ENCODE data around the gene METTL8.

Gene METTL8

DNA sequence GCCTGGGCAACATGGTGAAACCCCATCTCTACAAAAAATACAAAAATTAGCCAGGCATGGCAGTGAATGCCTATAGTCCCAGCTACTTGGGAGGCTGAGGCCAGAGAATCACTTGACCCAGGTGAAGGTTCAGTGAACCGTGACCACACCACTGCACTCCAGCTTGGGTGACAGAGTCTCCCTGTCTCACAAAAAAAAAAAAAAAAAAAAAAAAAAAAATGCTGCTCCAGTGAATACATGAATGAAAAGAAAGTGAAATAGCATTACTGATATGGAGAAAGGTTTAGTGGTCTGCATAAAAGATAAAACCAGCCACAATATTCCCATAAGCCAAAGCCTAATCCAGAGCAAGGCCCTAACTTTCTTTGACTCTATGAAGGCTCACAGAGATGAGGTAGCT, 44.5 kb downstream of the METTL8 start:
- Histone ChIP-seq H3K36me3 (ENCODE audit: insufficient read depth, low read length) (0 out of 2 replicates have a peak, but pooled peaks cover 3% of the 10 kb centered on the region), H3K27ac (ENCODE audit: low read length) (no peak overlapping the region), H4K20me1 (ENCODE audit: insufficient read depth, low read length) (no peaks in the 10 kb centered on the region; the same call in 1 of the 2 replicates), H3K4me3 (ENCODE audit: low read depth in 1 of 2, low read length in 2 of 2) (no peak overlapping the region), H3K9me3 (ENCODE audit: insufficient read depth, low read length, severe bottlenecking) (no peaks in the 10 kb centered on the region), H2AFZ (ENCODE audit: low read depth, low read length) (no peak overlapping the region), H3K79me2 (ENCODE audit: insufficient read depth, low read length) (no peaks in the 10 kb centered on the region), H3K27me3 (ENCODE audit: insufficient read depth, low read length, poor library complexity) (no peaks in the 10 kb centered on the region), H3K4me1 (ENCODE audit: insufficient read depth, low read length) (no peaks in the 10 kb centered on the region), H3K4me2 (ENCODE audit: insufficient read depth, low read length) (no peak overlapping the region), H3K9ac (ENCODE audit: low read depth, low read length) (no peak overlapping the region)
- DNase-seq (no peak), ATAC-seq (ENCODE audit: insufficient read depth, low read depth) (no peak)
- TF ChIP-seq CTCF (IDR thresholded peaks at IDR 0.05; ENCODE audit: borderline replicate concordance, extremely low read depth, low read length, poor library complexity, severe bottlenecking), result no peak

GRCh38 chr2:171387052-171387451, 46.7 kb downstream of the METTL8 start:
- H3K4me2 ChIP-seq (ENCODE audit: insufficient read depth, low read length), result no peak overlapping the region
- DNase-seq (no peak), ATAC-seq (ENCODE audit: insufficient read depth, low read depth) (no peak)
- H3K36me3 ChIP-seq (ENCODE audit: insufficient read depth, low read length), result 0 out of 2 replicates have a peak, but pooled peaks cover 3% of the 10 kb centered on the region
- TF ChIP-seq EZH2 (IDR thresholded peaks at IDR 0.05; ENCODE audit: borderline replicate concordance, low read depth, low read length, severe bottlenecking), result no peak
- TF ChIP-seq CTCF (IDR thresholded peaks at IDR 0.05; ENCODE audit: borderline replicate concordance, extremely low read depth, low read length, poor library complexity, severe bottlenecking), result no peak
- no peak overlapping the region for H3K9ac ChIP-seq (ENCODE audit: low read depth, low read length)
- H3K4me1 ChIP-seq (ENCODE audit: insufficient read depth, low read length), result no peaks in the 10 kb centered on the region
- H4K20me1 ChIP-seq (ENCODE audit: insufficient read depth, low read length), result no peaks in the 10 kb centered on the region
- no peaks in the 10 kb centered on the region for H3K27me3 ChIP-seq (ENCODE audit: insufficient read depth, low read length, poor library complexity)
- H3K79me2 ChIP-seq (ENCODE audit: insufficient read depth, low read length), result no peaks in the 10 kb centered on the region
- H3K9me3 ChIP-seq (ENCODE audit: insufficient read depth, low read length, severe bottlenecking), result no peaks in the 10 kb centered on the region
- no peak overlapping the region for H2AFZ ChIP-seq (ENCODE audit: low read depth, low read length)
- H3K4me3 ChIP-seq (ENCODE audit: low read depth in 1 of 2, low read length in 2 of 2), result no peak overlapping the region
- no peak overlapping the region for H3K27ac ChIP-seq (ENCODE audit: low read length)

- H3K4me2 ChIP-seq (ENCODE audit: insufficient read depth, low read length), result no peak overlapping the region
- H3K9ac ChIP-seq (ENCODE audit: low read depth, low read length), result no peak overlapping the region
- ATAC-seq (ENCODE audit: insufficient read depth, low read depth), result no peak; the same call in 2 of the 3 replicates
Measured at GRCh38 chr2:171386627-171387026, 47.2 kb downstream of the METTL8 start.

More at GRCh38 chr2:171386627-171387026, 47.2 kb downstream of the METTL8 start:
- H3K36me3 ChIP-seq (ENCODE audit: insufficient read depth, low read length), result 0 out of 2 replicates have a peak, but pooled peaks cover 3% of the 10 kb centered on the region
- no peaks in the 10 kb centered on the region for H4K20me1 ChIP-seq (ENCODE audit: insufficient read depth, low read length)
- H3K4me1 ChIP-seq (ENCODE audit: insufficient read depth, low read length), result no peaks in the 10 kb centered on the region
- no peak overlapping the region for H2AFZ ChIP-seq (ENCODE audit: low read depth, low read length)
- no peaks in the 10 kb centered on the region for H3K9me3 ChIP-seq (ENCODE audit: insufficient read depth, low read length, severe bottlenecking)
- TF ChIP-seq CTCF (IDR thresholded peaks at IDR 0.05; ENCODE audit: borderline replicate concordance, extremely low read depth, low read length, poor library complexity, severe bottlenecking) (no peak), EZH2 (IDR thresholded peaks at IDR 0.05; ENCODE audit: borderline replicate concordance, low read depth, low read length, severe bottlenecking) (no peak)
- H3K79me2 ChIP-seq (ENCODE audit: insufficient read depth, low read length), result no peaks in the 10 kb centered on the region
- no peaks in the 10 kb centered on the region for H3K27me3 ChIP-seq (ENCODE audit: insufficient read depth, low read length, poor library complexity)
- no peak overlapping the region for H3K4me3 ChIP-seq (ENCODE audit: low read depth in 1 of 2, low read length in 2 of 2)
- no peak overlapping the region for H3K27ac ChIP-seq (ENCODE audit: low read length)
- no peak for DNase-seq

All from DND-41 (cell line).